AG04449 (cell line): ENCODE results near the gene USP31.

Experiments used
- CTCF ChIA-PET: fragments of 350-600 bp; formaldehyde crosslinking; extraction: SDS; loops from one replicate; lab custom pipeline; 2021; ENCODE audit warnings: antibody characterized with exemption; lab: Yijun Ruan, JAX
- POLR2A ChIA-PET: fragments of 400-600, 350-600 bp; formaldehyde crosslinking; extraction: SDS; loops from one replicate; lab custom pipeline; 2020; ENCODE audit warnings: antibody characterized with exemption, inconsistent platforms; lab: Yijun Ruan, JAX
- DNase-seq: peaks from one replicate; pipeline ENCODE4 v3.0.0-alpha.2; 2010; ENCODE audit warnings: low read depth, low spot score
- H3K4me3 ChIP-seq: 2 replicates; pipeline ENCODE4 v1.5.1; 2011; ENCODE audit warnings: low read depth, mild to moderate bottlenecking, control low read depth, low read length
- TF ChIP-seq, protein P1 (sequence below): IDR thresholded peaks from one replicate; pipeline ENCODE4 v1.5.1; 2011; ENCODE audit warnings: mild to moderate bottlenecking, moderate library complexity, low read length, control low read depth, inconsistent platforms; ENCODE audit not compliant: insufficient read depth; ENCODE audit errors: missing control alignments

Gene USP31

GRCh38 chr16:23163921-23164320 lies 14.7 kb upstream of the USP31 start:
- ChIA-PET POLR2A (no interaction called here), CTCF (no interaction called here)
- no peak overlapping the region for H3K4me3 ChIP-seq
- no peak for DNase-seq
- TF ChIP-seq, protein P1, sequence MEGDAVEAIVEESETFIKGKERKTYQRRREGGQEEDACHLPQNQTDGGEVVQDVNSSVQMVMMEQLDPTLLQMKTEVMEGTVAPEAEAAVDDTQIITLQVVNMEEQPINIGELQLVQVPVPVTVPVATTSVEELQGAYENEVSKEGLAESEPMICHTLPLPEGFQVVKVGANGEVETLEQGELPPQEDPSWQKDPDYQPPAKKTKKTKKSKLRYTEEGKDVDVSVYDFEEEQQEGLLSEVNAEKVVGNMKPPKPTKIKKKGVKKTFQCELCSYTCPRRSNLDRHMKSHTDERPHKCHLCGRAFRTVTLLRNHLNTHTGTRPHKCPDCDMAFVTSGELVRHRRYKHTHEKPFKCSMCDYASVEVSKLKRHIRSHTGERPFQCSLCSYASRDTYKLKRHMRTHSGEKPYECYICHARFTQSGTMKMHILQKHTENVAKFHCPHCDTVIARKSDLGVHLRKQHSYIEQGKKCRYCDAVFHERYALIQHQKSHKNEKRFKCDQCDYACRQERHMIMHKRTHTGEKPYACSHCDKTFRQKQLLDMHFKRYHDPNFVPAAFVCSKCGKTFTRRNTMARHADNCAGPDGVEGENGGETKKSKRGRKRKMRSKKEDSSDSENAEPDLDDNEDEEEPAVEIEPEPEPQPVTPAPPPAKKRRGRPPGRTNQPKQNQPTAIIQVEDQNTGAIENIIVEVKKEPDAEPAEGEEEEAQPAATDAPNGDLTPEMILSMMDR, result no peak

DNA sequence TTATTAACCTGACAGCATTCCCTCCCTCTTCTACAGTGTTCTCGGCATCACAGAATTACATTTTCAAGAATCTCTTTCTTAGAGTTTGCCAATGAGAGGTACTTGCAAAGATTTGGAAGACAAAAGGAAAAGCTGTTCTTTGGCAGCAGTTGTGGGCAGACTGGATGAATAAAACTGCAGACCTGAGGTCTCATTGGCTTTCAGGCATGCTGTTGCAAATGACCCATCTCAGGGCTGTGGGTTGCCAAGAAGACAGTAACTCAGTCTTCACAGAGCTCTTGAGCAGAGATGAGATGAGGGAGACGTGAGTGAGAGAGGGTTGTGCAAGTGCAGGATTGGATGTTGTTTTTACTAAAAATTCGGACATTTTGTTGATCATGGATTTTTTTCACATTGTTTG lies 11.3 kb upstream of the USP31 start:
- no peak for DNase-seq
- H3K4me3 ChIP-seq, result no peak overlapping the region
- ChIA-PET POLR2A (no interaction called here), CTCF (interaction anchor here (0.9 kb wide), 1 partner anchor 21 kb away, joined by 4 read pairs; no protein-coding TSS in a partner anchor)
- TF ChIP-seq, protein P1, result no peak

DNA sequence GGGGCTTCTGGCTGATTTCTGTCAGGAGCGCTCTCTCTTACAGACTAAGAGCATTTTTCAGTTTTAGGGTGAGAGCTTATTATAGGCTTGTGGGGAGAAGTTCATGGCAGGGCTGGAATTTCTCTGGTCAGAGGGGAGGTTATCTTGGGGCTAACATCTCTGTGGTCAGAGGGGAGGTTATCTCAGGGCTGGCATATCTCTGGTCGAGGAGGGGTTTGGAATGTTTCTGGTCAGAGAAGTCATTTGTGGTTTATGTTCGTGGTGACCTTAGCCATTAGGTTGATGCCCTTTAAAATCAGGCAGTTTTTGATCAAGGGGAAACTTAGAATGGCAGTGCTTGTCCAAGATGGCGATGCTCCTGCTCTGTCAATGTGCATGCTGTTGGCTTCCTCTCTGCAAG lies 10.8 kb upstream of the USP31 start:
- no peak for DNase-seq
- TF ChIP-seq, protein P1, result no peak
- H3K4me3 ChIP-seq, result no peak overlapping the region
- POLR2A ChIA-PET, result no interaction called here
- CTCF ChIA-PET, result no interaction called here

DNA sequence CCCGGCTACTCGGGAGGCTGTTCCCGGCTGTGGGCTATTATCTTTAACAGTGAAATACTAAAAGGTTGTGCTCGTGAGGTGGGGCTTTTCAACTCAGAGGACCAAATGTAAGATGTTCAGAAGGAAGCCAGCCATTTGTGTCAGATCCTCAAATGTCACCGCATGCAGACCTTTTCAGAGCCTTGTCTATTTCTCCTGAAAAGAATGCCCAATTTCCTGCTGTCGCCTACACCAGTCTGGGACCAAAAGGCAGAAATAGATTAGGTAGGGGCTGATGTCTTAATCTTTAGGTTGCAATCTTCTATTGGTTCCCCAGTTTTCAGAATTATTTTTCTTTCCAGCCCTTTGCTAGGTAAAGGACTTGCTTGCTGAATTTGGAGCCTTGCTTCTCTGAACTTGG lies 8.9 kb upstream of the USP31 start:
- TF ChIP-seq, protein P1, result no peak
- no peak overlapping the region for H3K4me3 ChIP-seq
- ChIA-PET POLR2A (no interaction called here), CTCF (no interaction called here)
- DNase-seq, result no peak

DNA sequence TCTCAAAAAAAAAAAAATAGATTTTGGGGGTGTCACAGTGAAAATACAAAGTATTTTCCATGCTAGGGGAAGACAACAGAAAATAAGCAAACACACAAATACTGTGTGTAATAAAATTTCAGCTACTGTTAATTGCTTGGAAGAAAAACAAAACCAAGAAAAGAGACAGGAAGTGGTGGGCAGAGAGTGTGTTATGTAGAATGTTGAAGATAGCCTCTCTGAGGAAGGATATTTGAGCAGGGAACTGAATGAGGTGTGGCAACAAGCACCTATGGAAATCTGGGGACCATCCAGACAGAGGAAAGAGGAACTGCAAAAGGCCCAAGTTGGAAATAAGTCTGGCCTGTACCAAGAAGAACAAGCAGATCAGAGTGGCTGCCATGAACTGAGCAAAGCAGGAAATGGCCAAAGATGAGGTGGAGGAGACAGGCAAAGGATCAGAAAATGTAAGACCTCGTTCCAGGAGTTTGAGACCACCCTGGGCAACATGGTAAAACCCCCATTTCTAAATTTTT lies 7.8 kb upstream of the USP31 start:
- CTCF ChIA-PET, result no interaction called here

GRCh38 chr16:23156110-23156509 lies 6.9 kb upstream of the USP31 start:
- H3K4me3 ChIP-seq, result no peak overlapping the region
- TF ChIP-seq, protein P1, result no peak
- CTCF ChIA-PET, result no interaction called here
- DNase-seq, result no peak
- POLR2A ChIA-PET, result no interaction called here

More for the DNA sequence above, 7.8 kb upstream of the USP31 start:
- TF ChIP-seq, protein P1, result no peak
- POLR2A ChIA-PET, result no interaction called here
- DNase-seq, result no peak
- H3K4me3 ChIP-seq, result no peak overlapping the region
